Neural cell (in vitro differentiated cells): Measurements from ENCODE around the gene COL4A1. TPM values are rescaled to one million over a fixed set of nuclear protein-coding genes. Genes with fewer than 3 reads are reported as not detected.

ENCODE experiments used
- H2AFZ ChIP-seq: fragments of 200-600, 300-800 bp; sonication (generic), shearing (Covaris generic); 2 replicates; pipeline ENCODE4 v1.6.0; 2014; ENCODE audit warnings: low read depth, mild to moderate bottlenecking, antibody characterized with exemption, low read length, moderate library complexity
- H3F3A ChIP-seq: fragments of 200-600 bp; shearing (Covaris generic); 2 replicates; pipeline ENCODE4 v1.6.1; 2016; ENCODE audit warnings: mild to moderate bottlenecking, moderate library complexity, mixed read lengths, antibody characterized with exemption, low read length; ENCODE audit not compliant: insufficient read depth, poor library complexity, severe bottlenecking
- H3K27ac ChIP-seq: fragments of 200-600, 300-800 bp; sonication (generic), shearing (Covaris generic); 2 replicates; pipeline ENCODE4 v1.5.1; 2014; ENCODE audit warnings: mild to moderate bottlenecking, low read length, moderate library complexity
- H3K27me3 ChIP-seq: fragments of 300-800, 200-600 bp; sonication (generic), shearing (Covaris generic); 2 replicates; pipeline ENCODE4 v1.6.0; 2014; ENCODE audit warnings: mild to moderate bottlenecking, low read depth, low read length, moderate library complexity; ENCODE audit not compliant: insufficient read depth
- H3K36me3 ChIP-seq: fragments of 300-800, 200-600 bp; sonication (generic), shearing (Covaris generic); 2 replicates; pipeline ENCODE4 v1.5.1; 2014; ENCODE audit warnings: mild to moderate bottlenecking, antibody characterized with exemption, low read length, moderate library complexity; ENCODE audit not compliant: insufficient read depth
- H3K4me2 ChIP-seq: fragments of 300-800, 200-600 bp; sonication (generic), shearing (Covaris generic); 2 replicates; pipeline ENCODE4 v1.6.0; 2014; ENCODE audit warnings: mild to moderate bottlenecking, low read length
- H3K4me3 ChIP-seq: fragments of 300-800, 200-600 bp; sonication (generic), shearing (Covaris generic); 2 replicates; pipeline ENCODE4 v1.5.1; 2014; ENCODE audit warnings: mild to moderate bottlenecking, low read length, moderate library complexity
- H3K79me2 ChIP-seq: fragments of 200-600 bp; shearing (Covaris generic); replicated peaks from 2 replicates; pipeline ENCODE4 v1.6.0; 2014; ENCODE audit warnings: mild to moderate bottlenecking, low read length, moderate library complexity; ENCODE audit not compliant: insufficient read depth
- H3K9ac ChIP-seq: fragments of 300-800, 200-600 bp; sonication (generic), shearing (Covaris generic); 2 replicates; pipeline ENCODE4 v1.6.1; 2016; ENCODE audit warnings: mild to moderate bottlenecking, low read length, mixed read lengths
- H3K9me2 ChIP-seq: fragments of 200-600 bp; shearing (Covaris generic); 2 replicates; pipeline ENCODE4 v1.6.1; 2016; ENCODE audit warnings: mild to moderate bottlenecking, low read length, mixed read lengths; ENCODE audit not compliant: insufficient read depth
- H3K9me3 ChIP-seq: fragments of 200-600, 300-800 bp; sonication (generic), shearing (Covaris generic); 2 replicates; pipeline ENCODE4 v1.6.1; 2016; ENCODE audit warnings: mild to moderate bottlenecking, mixed run types, low read length, moderate library complexity, mixed read lengths
- H4K20me1 ChIP-seq: fragments of 200-600 bp; shearing (Covaris generic); 2 replicates; pipeline ENCODE4 v1.6.1; 2016; ENCODE audit warnings: mild to moderate bottlenecking, mixed run types; ENCODE audit not compliant: insufficient read depth
- CTCF ChIP-seq: fragments of 450-650 bp; IDR thresholded peaks from 2 replicates; pipeline ENCODE4 v1.5.1; 2014; ENCODE audit warnings: antibody characterized with exemption, mild to moderate bottlenecking, moderate library complexity; ENCODE audit not compliant: poor library complexity, severe bottlenecking
- EP300 ChIP-seq: fragments of 450-650 bp; conservative IDR thresholded peaks from 2 replicates; pipeline ENCODE4 v1.6.1; 2014; ENCODE audit warnings: antibody characterized with exemption, mild to moderate bottlenecking, moderate library complexity; ENCODE audit not compliant: poor library complexity, severe bottlenecking
- EZH2 ChIP-seq: fragments of 200-600, 300-800 bp; shearing (Covaris generic), sonication (generic); IDR thresholded peaks from 2 replicates; pipeline ENCODE4 v1.6.1; 2014; ENCODE audit warnings: antibody characterized with exemption, low read length, borderline replicate concordance, mild to moderate bottlenecking; ENCODE audit not compliant: insufficient read depth, poor library complexity, severe bottlenecking
- MXI1 ChIP-seq: fragments of 450-650 bp; conservative IDR thresholded peaks from 2 replicates; pipeline ENCODE4 v1.6.1; 2014; ENCODE audit warnings: antibody characterized with exemption, mild to moderate bottlenecking; ENCODE audit not compliant: poor library complexity, severe bottlenecking
- POLR2AphosphoS5 ChIP-seq: IDR thresholded peaks from 2 replicates; pipeline ENCODE4 v1.6.1; 2012
- RAD21 ChIP-seq: fragments of 450-650 bp; conservative IDR thresholded peaks from 2 replicates; pipeline ENCODE4 v1.6.1; 2014; ENCODE audit warnings: antibody characterized with exemption, mild to moderate bottlenecking, moderate library complexity
- REST ChIP-seq: IDR thresholded peaks from 2 replicates; pipeline ENCODE4 v1.6.1; 2012; ENCODE audit warnings: borderline replicate concordance
- SMC3 ChIP-seq: fragments of 450-650 bp; conservative IDR thresholded peaks from 2 replicates; pipeline ENCODE4 v1.6.1; 2014; ENCODE audit warnings: antibody characterized with exemption, mild to moderate bottlenecking, moderate library complexity; ENCODE audit not compliant: poor library complexity
- TAF1 ChIP-seq: IDR thresholded peaks from 2 replicates; pipeline ENCODE4 v1.6.1; 2012; ENCODE audit warnings: low read depth
- polyA plus RNA-seq: library from polyadenylated mRNA; depleted of rRNA; stranded (reverse); fragments of >200 nt; gene quantifications from 2 replicates; pipeline ENCODE4 v1.2.3, GENCODE V29; 2014

The COL4A1 gene
- polyA plus RNA-seq, 1 donor from 2014 or later = 13.1 TPM

- no peaks in the 10 kb centered on the region for H3K79me2 ChIP-seq
- H3F3A ChIP-seq = no peaks in the 10 kb centered on the region
- H3K4me3 ChIP-seq = no peak overlapping the region
- H2AFZ ChIP-seq = no peak overlapping the region
- no peaks in the 10 kb centered on the region for H3K36me3 ChIP-seq
- no peak overlapping the region for H3K9ac ChIP-seq
- TF ChIP-seq TAF1 = no peak
- no peak for TF ChIP-seq MXI1
- TF ChIP-seq EP300 = no peak
- TF ChIP-seq REST = no peak
- no peak for TF ChIP-seq CTCF
- TF ChIP-seq SMC3 = no peak
- TF ChIP-seq EZH2 = no peak
- TF ChIP-seq RAD21 = no peak
- TF ChIP-seq POLR2AphosphoS5 = no peak
- no peaks in the 10 kb centered on the region for H4K20me1 ChIP-seq
- H3K27me3 ChIP-seq = no peaks in the 10 kb centered on the region
- no peak overlapping the region for H3K4me2 ChIP-seq
- no peak overlapping the region for H3K27ac ChIP-seq
- H3K9me3 ChIP-seq = no peaks in the 10 kb centered on the region
- H3K9me2 ChIP-seq = no peaks in the 10 kb centered on the region
These were observed 19.4 kb upstream of the COL4A1 start for GRCh38 chr13:110326263-110326904.

GRCh38 chr13:110324026-110324749 is 17.2 kb upstream of the COL4A1 start:
- no peak overlapping the region for H3K4me2 ChIP-seq
- H2AFZ ChIP-seq = no peak overlapping the region
- no peaks in the 10 kb centered on the region for H3K36me3 ChIP-seq
- no peaks in the 10 kb centered on the region for H3F3A ChIP-seq
- no peaks in the 10 kb centered on the region for H3K9me2 ChIP-seq
- H3K27me3 ChIP-seq = no peaks in the 10 kb centered on the region
- H3K9me3 ChIP-seq = no peaks in the 10 kb centered on the region
- no peak overlapping the region for H3K4me3 ChIP-seq
- H4K20me1 ChIP-seq = no peaks in the 10 kb centered on the region
- H3K79me2 ChIP-seq = no peaks in the 10 kb centered on the region
- no peak overlapping the region for H3K27ac ChIP-seq
- H3K9ac ChIP-seq = no peak overlapping the region
- TF ChIP-seq POLR2AphosphoS5 (no peak), REST (no peak), EP300 (no peak), SMC3 (no peak), CTCF (no peak), TAF1 (no peak), EZH2 (no peak), RAD21 (no peak), MXI1 (no peak)
